Astrocyte (in vitro differentiated cells and primary cell): ENCODE results near the gene RAB6A. TPM values are rescaled to one million over a fixed set of nuclear protein-coding genes. Genes with fewer than 3 reads are reported as not detected.

Experiments
- DNase-seq: peaks from one replicate; pipeline ENCODE4 v3.0.0-alpha.2; 2010; ENCODE audit warnings: low read depth
- FAIRE-seq: peaks from 2 replicates; lab custom pipeline; 2011; peaks lifted over from hg19 to GRCh38; lab: Jason Lieb, UNC
- H2AFZ ChIP-seq: 2 replicates; pipeline ENCODE4 v1.6.0; 2012; ENCODE audit warnings: low read depth, low read length, inconsistent platforms
- H3K27ac ChIP-seq: 2 replicates; pipeline ENCODE4 v1.5.1; 2011; ENCODE audit warnings: low read depth, low read length, inconsistent platforms
- H3K27me3 ChIP-seq: 2 replicates; pipeline ENCODE4 v1.6.0; 2011; ENCODE audit warnings: low read length, inconsistent platforms; ENCODE audit not compliant: insufficient read depth
- H3K36me3 ChIP-seq: 2 replicates; pipeline ENCODE4 v1.5.1; 2011; ENCODE audit warnings: low read length, inconsistent platforms; ENCODE audit not compliant: insufficient read depth
- H3K4me1 ChIP-seq: 2 replicates; pipeline ENCODE4 v1.5.1; 2011; ENCODE audit warnings: low read length, inconsistent platforms; ENCODE audit not compliant: insufficient read depth
- H3K4me2 ChIP-seq: 2 replicates; pipeline ENCODE4 v1.6.0; 2012; ENCODE audit warnings: low read length, inconsistent platforms
- H3K4me3 ChIP-seq: 2 replicates; pipeline ENCODE4 v1.5.1; 2011; ENCODE audit warnings: low read depth, mild to moderate bottlenecking, low read length, inconsistent platforms; ENCODE audit not compliant: insufficient read depth
- H3K79me2 ChIP-seq: 2 replicates; pipeline ENCODE4 v1.6.0; 2012; ENCODE audit warnings: mild to moderate bottlenecking, low read length, inconsistent platforms; ENCODE audit not compliant: insufficient read depth
- H3K9ac ChIP-seq: 2 replicates; pipeline ENCODE4 v1.6.0; 2012; ENCODE audit warnings: mild to moderate bottlenecking, low read length, inconsistent platforms
- H3K9me3 ChIP-seq: 2 replicates; pipeline ENCODE4 v1.5.1; 2012; ENCODE audit warnings: low read depth, mild to moderate bottlenecking, low read length, inconsistent platforms; ENCODE audit not compliant: insufficient read depth
- H4K20me1 ChIP-seq: 2 replicates; pipeline ENCODE4 v1.6.0; 2012; ENCODE audit warnings: low read length, inconsistent platforms; ENCODE audit not compliant: insufficient read depth
- H3K27ac Mint-ChIP-seq: one replicate; pipeline ENCODE4 v1.8.0; 2021; ENCODE audit warnings: mild to moderate bottlenecking, mixed read lengths; ENCODE audit not compliant: unreplicated experiment
- H3K27me3 Mint-ChIP-seq: one replicate; pipeline ENCODE4 v1.8.0; 2021; ENCODE audit warnings: low read depth, mixed read lengths; ENCODE audit not compliant: unreplicated experiment
- H3K36me3 Mint-ChIP-seq: one replicate; pipeline ENCODE4 v1.8.0; 2021; ENCODE audit warnings: low read depth, mixed read lengths; ENCODE audit not compliant: unreplicated experiment
- H3K4me1 Mint-ChIP-seq: one replicate; pipeline ENCODE4 v1.8.0; 2021; ENCODE audit warnings: low read depth, mixed read lengths; ENCODE audit not compliant: unreplicated experiment
- H3K4me3 Mint-ChIP-seq: one replicate; pipeline ENCODE4 v1.8.0; 2021; ENCODE audit warnings: mild to moderate bottlenecking, moderate library complexity, mixed read lengths; ENCODE audit not compliant: unreplicated experiment
- H3K9me3 Mint-ChIP-seq: one replicate; pipeline ENCODE4 v1.8.0; 2021; ENCODE audit warnings: mild to moderate bottlenecking, mixed read lengths; ENCODE audit not compliant: unreplicated experiment
- EZH2 ChIP-seq: IDR thresholded peaks from 2 replicates; pipeline ENCODE4 v1.6.1; 2012; ENCODE audit warnings: mild to moderate bottlenecking, low read length, inconsistent platforms; ENCODE audit not compliant: insufficient read depth
- total RNA-seq: library from RNA; stranded (reverse); gene quantifications from 2 replicates; pipeline ENCODE4 v1.2.1, GENCODE V29; 2021
- TF ChIP-seq, protein P1 (sequence below): IDR thresholded peaks from 2 replicates; pipeline ENCODE4 v1.5.1; 2011; ENCODE audit warnings: low read depth, mild to moderate bottlenecking, inconsistent platforms, low read length, moderate library complexity; ENCODE audit not compliant: insufficient read depth

The RAB6A gene
- total RNA-seq, 1 donor from 2014 or later: 185 TPM

DNA sequence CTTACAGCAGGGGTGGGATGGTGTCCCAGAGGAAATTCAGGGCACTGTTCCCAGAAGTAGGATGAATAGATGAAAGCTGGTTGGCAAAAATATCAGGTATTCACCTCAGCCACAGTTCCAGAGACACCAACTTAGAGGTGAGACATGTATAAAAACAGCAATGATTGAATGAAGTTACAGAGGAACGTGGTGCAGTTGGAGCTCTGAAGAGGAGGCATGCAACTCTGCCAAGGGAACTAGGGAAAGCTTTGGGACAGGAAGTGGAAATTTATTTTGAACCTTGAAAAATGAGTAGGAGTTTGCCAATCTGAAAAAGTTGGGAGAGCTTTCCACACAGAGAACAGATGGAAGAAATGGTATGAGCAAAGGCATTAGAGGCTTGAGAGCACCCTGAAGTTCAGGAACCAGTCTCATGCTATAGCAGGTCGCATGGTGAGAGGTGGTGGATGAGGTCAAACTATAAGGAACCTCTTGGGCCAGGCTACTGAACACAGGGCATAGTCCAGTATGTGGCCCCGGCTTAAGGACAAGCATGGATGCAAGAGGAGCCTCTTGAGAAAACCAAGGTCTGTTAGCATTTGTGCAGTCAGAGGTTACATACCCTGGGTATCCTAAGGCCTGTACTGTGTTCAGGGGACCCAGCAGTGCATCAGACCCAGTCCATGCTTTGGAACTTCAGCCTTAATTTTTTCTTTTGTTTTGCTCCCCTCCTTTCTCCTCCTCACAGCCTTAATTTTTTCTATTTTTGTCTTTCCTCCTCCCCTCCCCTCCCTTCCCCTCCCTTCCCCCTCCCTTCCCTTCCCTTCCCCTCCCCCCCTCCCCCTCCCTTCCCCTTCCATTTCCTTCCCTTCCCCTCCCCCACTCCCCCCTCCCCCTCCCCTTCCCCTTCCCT lies 97.0 kb downstream of the RAB6A start:
- Histone ChIP-seq H3K9ac (no peak overlapping the region), H3K4me2 (no peak overlapping the region), H3K27ac (no peak overlapping the region), H3K9me3 (no peaks in the 10 kb centered on the region), H3K27me3 (no peaks in the 10 kb centered on the region), H4K20me1 (peaks cover 3% of the 10 kb centered on the region), H3K36me3 (no peaks in the 10 kb centered on the region), H3K79me2 (no peaks in the 10 kb centered on the region), H3K4me3 (no peak overlapping the region), H2AFZ (no peak overlapping the region), H3K4me1 (peaks cover 9% of the 10 kb centered on the region)
- no peak overlapping the region for H3K27ac Mint-ChIP-seq
- peaks cover 2% of the 10 kb centered on the region for H3K27me3 Mint-ChIP-seq
- no peaks in the 10 kb centered on the region for H3K9me3 Mint-ChIP-seq
- H3K4me3 Mint-ChIP-seq: no peak overlapping the region
- no peak for DNase-seq
- no peak for TF ChIP-seq EZH2
- TF ChIP-seq, protein P1, sequence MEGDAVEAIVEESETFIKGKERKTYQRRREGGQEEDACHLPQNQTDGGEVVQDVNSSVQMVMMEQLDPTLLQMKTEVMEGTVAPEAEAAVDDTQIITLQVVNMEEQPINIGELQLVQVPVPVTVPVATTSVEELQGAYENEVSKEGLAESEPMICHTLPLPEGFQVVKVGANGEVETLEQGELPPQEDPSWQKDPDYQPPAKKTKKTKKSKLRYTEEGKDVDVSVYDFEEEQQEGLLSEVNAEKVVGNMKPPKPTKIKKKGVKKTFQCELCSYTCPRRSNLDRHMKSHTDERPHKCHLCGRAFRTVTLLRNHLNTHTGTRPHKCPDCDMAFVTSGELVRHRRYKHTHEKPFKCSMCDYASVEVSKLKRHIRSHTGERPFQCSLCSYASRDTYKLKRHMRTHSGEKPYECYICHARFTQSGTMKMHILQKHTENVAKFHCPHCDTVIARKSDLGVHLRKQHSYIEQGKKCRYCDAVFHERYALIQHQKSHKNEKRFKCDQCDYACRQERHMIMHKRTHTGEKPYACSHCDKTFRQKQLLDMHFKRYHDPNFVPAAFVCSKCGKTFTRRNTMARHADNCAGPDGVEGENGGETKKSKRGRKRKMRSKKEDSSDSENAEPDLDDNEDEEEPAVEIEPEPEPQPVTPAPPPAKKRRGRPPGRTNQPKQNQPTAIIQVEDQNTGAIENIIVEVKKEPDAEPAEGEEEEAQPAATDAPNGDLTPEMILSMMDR: no peak
- H3K36me3 Mint-ChIP-seq: peaks cover 4% of the 10 kb centered on the region
- peaks cover 12% of the 10 kb centered on the region for H3K4me1 Mint-ChIP-seq
- FAIRE-seq: no peak

DNA sequence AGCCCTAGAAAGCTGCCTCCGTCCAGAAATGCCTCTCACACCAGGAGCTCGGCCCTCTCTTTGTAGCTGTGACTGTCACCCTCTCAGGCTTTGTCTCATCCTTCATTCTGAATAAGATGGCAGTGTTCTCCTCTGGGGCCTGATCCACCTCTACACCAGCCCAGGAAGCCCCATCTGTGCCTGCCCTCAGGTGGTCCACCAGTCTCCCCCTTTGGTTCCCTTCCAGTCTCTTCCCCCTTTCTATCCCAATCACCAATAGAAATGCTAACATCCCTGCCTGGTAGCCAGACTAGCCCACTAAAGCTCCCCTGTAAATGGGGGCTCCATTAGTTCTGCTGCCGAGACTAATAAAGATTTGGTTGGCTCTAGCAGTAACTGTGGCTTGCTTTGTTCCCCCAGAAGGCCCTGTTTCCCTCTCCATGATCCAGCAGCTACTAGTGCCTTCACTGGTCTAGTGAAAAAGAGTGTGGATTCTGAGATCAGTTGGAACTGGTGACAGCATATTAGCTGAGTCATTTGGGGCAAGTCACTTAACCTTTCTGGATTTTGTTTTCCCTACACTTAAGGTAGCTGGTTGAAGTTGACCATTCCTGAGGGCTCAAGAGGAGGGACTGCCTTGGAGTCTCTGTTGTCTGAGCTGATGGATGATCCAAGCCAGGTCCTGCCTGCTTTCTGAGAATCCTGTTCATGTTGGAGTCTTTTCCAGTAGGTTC lies 98.3 kb downstream of the RAB6A start:
- Histone ChIP-seq H3K27ac (no peak overlapping the region), H3K27me3 (no peaks in the 10 kb centered on the region), H3K4me2 (no peak overlapping the region), H3K4me3 (no peak overlapping the region), H3K79me2 (no peaks in the 10 kb centered on the region), H3K9ac (no peak overlapping the region), H2AFZ (no peak overlapping the region), H3K36me3 (no peaks in the 10 kb centered on the region), H3K4me1 (peaks cover 9% of the 10 kb centered on the region), H4K20me1 (peaks cover 3% of the 10 kb centered on the region), H3K9me3 (no peaks in the 10 kb centered on the region)
- H3K4me1 Mint-ChIP-seq: peaks cover 12% of the 10 kb centered on the region
- FAIRE-seq (no peak), DNase-seq (peak; percentile 16)
- no peak for TF ChIP-seq EZH2
- TF ChIP-seq, protein P1: no peak
- H3K27ac Mint-ChIP-seq: no peak overlapping the region
- H3K27me3 Mint-ChIP-seq: peaks cover 4% of the 10 kb centered on the region
- H3K4me3 Mint-ChIP-seq: no peak overlapping the region
- H3K36me3 Mint-ChIP-seq: peaks cover 4% of the 10 kb centered on the region
- H3K9me3 Mint-ChIP-seq: no peaks in the 10 kb centered on the region
